Nephron (organoid): ENCODE results near the gene SLC6A3.

Experiments
- H3K27ac Mint-ChIP-seq, 3 experiments: 2 replicates each; pipeline ENCODE4 v1.8.0; 2020; ENCODE audit warnings: mixed read lengths in 3 of 3, mild to moderate bottlenecking in 2 of 3, moderate library complexity in 1 of 3
- H3K27me3 Mint-ChIP-seq: 2 replicates; pipeline ENCODE4 v1.8.0; 2021; ENCODE audit warnings: low read depth, mild to moderate bottlenecking, moderate library complexity, mixed read lengths
- H3K36me3 Mint-ChIP-seq: 2 replicates; pipeline ENCODE4 v1.8.0; 2020; ENCODE audit warnings: low read depth, mixed read lengths
- H3K4me1 Mint-ChIP-seq: 2 replicates; pipeline ENCODE4 v1.8.0; 2020; ENCODE audit warnings: mixed read lengths
- H3K4me3 Mint-ChIP-seq, 3 experiments: 2 replicates each; pipeline ENCODE4 v1.8.0; 2020; ENCODE audit warnings: mild to moderate bottlenecking in 3 of 3, mixed read lengths in 3 of 3, moderate library complexity in 2 of 3
- H3K9me3 Mint-ChIP-seq: 2 replicates; pipeline ENCODE4 v1.8.0; 2020; ENCODE audit warnings: mixed read lengths
- CTCF ChIP-seq, 3 experiments: fragments of 200-600 bp; sonication (generic); IDR thresholded peaks; one replicate each; pipeline ENCODE4 v1.5.0; 2021; ENCODE audit warnings: antibody characterized with exemption in 3 of 3; ENCODE audit not compliant: unreplicated experiment in 3 of 3

The SLC6A3 gene

GRCh38 chr5:1441166-1441865 lies 3.9 kb downstream of the SLC6A3 start:
- no peak overlapping the region for H3K27ac Mint-ChIP-seq
- H3K9me3 Mint-ChIP-seq = peaks cover 14% of the 10 kb centered on the region
- no peaks in the 10 kb centered on the region for H3K36me3 Mint-ChIP-seq
- H3K4me1 Mint-ChIP-seq = peaks cover 5% of the 10 kb centered on the region
- peaks cover 78% of the 10 kb centered on the region for H3K27me3 Mint-ChIP-seq
- TF ChIP-seq CTCF (IDR thresholded peaks at IDR 0.05; ENCODE audit: unreplicated experiment in 3 of 3) = no peak
- no peak overlapping the region for H3K4me3 Mint-ChIP-seq

GRCh38 chr5:1440098-1440493 lies 5.1 kb downstream of the SLC6A3 start:
- Mint-ChIP-seq H3K4me1 (peaks cover 5% of the 10 kb centered on the region), H3K4me3 (no peak overlapping the region), H3K36me3 (no peaks in the 10 kb centered on the region), H3K9me3 (peaks cover 14% of the 10 kb centered on the region), H3K27ac (no peak overlapping the region), H3K27me3 (peaks cover 76% of the 10 kb centered on the region)
- no peak for TF ChIP-seq CTCF (IDR thresholded peaks at IDR 0.05; ENCODE audit: unreplicated experiment in 3 of 3)

- Mint-ChIP-seq H3K4me1 (peaks cover 5% of the 10 kb centered on the region), H3K4me3 (no peak overlapping the region), H3K36me3 (no peaks in the 10 kb centered on the region), H3K27ac (no peak overlapping the region), H3K27me3 (peaks cover 72% of the 10 kb centered on the region), H3K9me3 (peaks cover 14% of the 10 kb centered on the region)
- TF ChIP-seq CTCF (IDR thresholded peaks at IDR 0.05; ENCODE audit: unreplicated experiment in 3 of 3) = no peak
Measured at GRCh38 chr5:1439388-1440097, 5.7 kb downstream of the SLC6A3 start.

GRCh38 chr5:1438871-1439270 lies 6.4 kb downstream of the SLC6A3 start:
- Mint-ChIP-seq H3K27ac (no peak overlapping the region), H3K9me3 (peaks cover 15% of the 10 kb centered on the region), H3K36me3 (no peaks in the 10 kb centered on the region), H3K4me3 (no peak overlapping the region), H3K27me3 (peaks cover 65% of the 10 kb centered on the region), H3K4me1 (no peaks in the 10 kb centered on the region)
- no peak for TF ChIP-seq CTCF (IDR thresholded peaks at IDR 0.05; ENCODE audit: unreplicated experiment in 3 of 3)

GRCh38 chr5:1437876-1438559 lies 7.2 kb downstream of the SLC6A3 start:
- H3K4me1 Mint-ChIP-seq = no peaks in the 10 kb centered on the region
- H3K36me3 Mint-ChIP-seq = peaks cover 3% of the 10 kb centered on the region
- H3K4me3 Mint-ChIP-seq = no peak overlapping the region
- peaks cover 56% of the 10 kb centered on the region for H3K27me3 Mint-ChIP-seq
- H3K9me3 Mint-ChIP-seq = peaks cover 17% of the 10 kb centered on the region
- no peak overlapping the region for H3K27ac Mint-ChIP-seq
- TF ChIP-seq CTCF (IDR thresholded peaks at IDR 0.05; ENCODE audit: unreplicated experiment in 3 of 3) = no peak
